HG03442 (cell line): ENCODE measurements around the gene SAC3D1.

Source experiments
- ATAC-seq: cut with Tn5 transposase; IDR thresholded peaks from one replicate; pipeline ENCODE4 v1.9.1; 2021; ENCODE audit warnings: mild to moderate bottlenecking, moderate library complexity; ENCODE audit not compliant: unreplicated experiment

Gene SAC3D1

DNA sequence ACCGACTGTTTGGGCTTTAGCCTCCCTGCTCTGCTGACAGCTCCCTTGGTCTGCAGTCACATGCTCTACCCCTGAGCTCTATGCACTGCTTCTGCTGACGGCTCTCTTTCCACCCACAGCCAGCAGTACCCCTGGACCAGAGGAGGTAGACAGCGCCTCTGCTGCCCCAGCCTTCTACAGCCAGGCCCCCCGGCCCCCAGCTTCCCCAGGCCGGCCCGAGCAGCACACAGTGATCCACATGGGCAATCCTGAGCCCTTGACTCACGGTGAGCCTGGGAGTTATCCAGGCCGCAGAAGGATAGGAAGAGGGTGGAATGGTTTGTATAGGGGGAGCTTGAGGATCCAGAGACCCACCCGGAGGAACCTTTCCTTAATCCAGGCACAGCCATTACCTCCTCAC, 45.8 kb downstream of the SAC3D1 start:
- no peak for ATAC-seq

DNA sequence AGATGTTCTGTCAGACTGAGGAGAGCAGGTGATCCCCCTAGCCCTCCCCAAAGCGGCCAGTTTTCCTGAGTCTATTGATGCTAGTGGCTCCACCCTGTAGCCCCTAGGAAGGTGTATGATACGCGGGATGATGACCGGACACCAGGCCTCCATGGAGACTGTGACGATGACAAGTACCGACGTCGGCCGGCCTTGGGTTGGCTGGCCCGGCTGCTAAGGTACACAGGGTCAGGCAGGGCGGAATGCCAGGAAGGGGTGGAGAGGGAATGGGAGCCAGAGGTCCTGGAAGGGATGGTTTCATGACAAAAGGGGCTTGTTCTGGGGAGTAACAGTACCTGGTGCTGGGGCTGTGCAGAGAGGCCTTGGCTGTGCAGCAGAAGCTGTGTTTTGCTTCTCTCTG, 46.2 kb downstream of the SAC3D1 start:
- no peak for ATAC-seq

DNA sequence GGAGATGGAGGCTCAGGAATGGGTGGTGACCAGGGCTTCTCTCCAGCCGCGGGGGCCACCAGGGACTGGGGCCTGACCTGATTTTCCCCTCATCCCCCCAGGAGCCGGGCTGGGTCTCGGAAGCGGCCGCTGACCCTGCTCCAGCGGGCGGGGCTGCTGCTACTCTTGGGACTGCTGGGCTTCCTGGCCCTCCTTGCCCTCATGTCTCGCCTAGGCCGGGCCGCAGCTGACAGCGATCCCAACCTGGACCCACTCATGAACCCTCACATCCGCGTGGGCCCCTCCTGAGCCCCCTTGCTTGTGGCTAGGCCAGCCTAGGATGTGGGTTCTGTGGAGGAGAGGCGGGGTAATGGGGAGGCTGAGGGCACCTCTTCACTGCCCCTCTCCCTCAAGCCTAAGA, 46.8 kb downstream of the SAC3D1 start:
- ATAC-seq: no peak

DNA sequence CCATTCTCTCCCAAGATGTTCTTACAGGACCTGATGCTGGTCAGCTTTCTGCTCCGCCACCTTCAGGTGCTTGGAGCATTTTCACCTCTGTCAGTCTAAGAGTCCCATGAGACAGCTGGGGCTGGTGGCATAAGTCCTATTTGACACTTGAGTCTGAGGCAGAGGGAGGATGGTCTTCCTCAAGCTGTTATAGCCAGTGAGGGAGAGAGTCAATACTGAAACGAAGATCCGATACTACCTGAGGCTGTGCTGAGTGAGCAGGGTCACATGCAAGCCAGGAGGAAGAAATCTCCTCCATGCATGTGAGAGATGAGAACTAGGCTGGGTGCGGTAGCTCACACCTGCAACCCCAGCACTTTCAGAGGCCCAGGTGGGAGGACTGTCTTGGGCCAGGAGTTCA, 48.6 kb downstream of the SAC3D1 start:
- ATAC-seq: no peak

DNA sequence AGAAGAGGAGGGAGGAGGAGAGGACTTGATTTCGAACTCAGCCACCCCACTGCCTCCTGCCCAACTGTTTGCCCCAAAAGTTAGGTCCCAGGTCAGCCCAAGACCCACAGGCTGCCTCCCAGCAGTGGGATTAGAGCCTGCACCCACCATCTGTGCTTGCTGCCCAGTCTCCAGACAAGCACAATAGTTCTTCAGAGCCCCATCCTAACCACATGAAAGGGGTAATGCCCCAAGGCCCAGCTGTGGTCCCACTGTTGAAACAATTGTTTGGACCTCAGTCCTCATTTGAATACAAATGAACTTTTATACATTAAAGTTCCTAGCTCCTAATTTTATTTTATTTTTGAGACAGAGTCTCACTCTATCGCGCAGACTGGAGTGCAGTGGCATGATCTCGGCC, 49.6 kb downstream of the SAC3D1 start:
- no peak for ATAC-seq
